Activated T-cell treated with anti-CD3 and anti-CD28 coated beads, Interleukin-2, amount 50 U/mL, for 72 hours (primary cell): ENCODE results near the gene TBC1D10A. TPM values are rescaled to one million over a fixed set of nuclear protein-coding genes. Genes with fewer than 3 reads are reported as not detected.

ENCODE experiments used
- ATAC-seq, 2 donors: fragments of 150-1000 bp; cut with Tn5 transposase; replicated peaks in 1 of 2; 2 replicates each; pipeline ENCODE4 v1.10.0; 2021; ENCODE audit warnings: moderate library complexity in 2 of 2, mild to moderate bottlenecking in 1 of 2
- DNase-seq, 2 donors: peaks; one replicate each; pipeline ENCODE4 v3.0.0; 2021 to 2022; ENCODE audit warnings: mixed read lengths in 1 of 2
- H3K27ac Mint-ChIP-seq: one replicate; pipeline ENCODE4 v1.8.0; 2022; ENCODE audit warnings: mild to moderate bottlenecking, moderate library complexity, mixed read lengths
- H3K27me3 Mint-ChIP-seq: one replicate; pipeline ENCODE4 v1.8.0; 2022; ENCODE audit warnings: low read depth, mixed read lengths
- H3K36me3 Mint-ChIP-seq, 2 donors: one replicate each; pipeline ENCODE4 v1.8.0; 2022; ENCODE audit warnings: mixed read lengths in 2 of 2, mild to moderate bottlenecking in 1 of 2; ENCODE audit not compliant: insufficient read depth in 2 of 2
- H3K4me1 Mint-ChIP-seq: one replicate; pipeline ENCODE4 v1.8.0; 2022; ENCODE audit warnings: low read depth, mixed read lengths
- H3K4me3 Mint-ChIP-seq, 2 donors: one replicate each; pipeline ENCODE4 v1.8.0; 2022; ENCODE audit warnings: mild to moderate bottlenecking in 2 of 2, mixed read lengths in 2 of 2, moderate library complexity in 2 of 2
- H3K9me3 Mint-ChIP-seq, 2 donors: one replicate each; pipeline ENCODE4 v1.8.0; 2022; ENCODE audit warnings: mixed read lengths in 2 of 2
- total RNA-seq, 2 donors: library from RNA; stranded (reverse); gene quantifications; one replicate each; pipeline ENCODE4 v1.2.3, GENCODE V29; 2022

TBC1D10A gene
- total RNA-seq, 2 donors from 2014 or later, result 25.6 to 30.0 TPM

GRCh38 chr22:30244641-30245040, 82.1 kb downstream of the TBC1D10A start:
- peaks cover 5 to 6% of the 10 kb centered on the region in 2 donors for H3K36me3 Mint-ChIP-seq
- H3K4me1 Mint-ChIP-seq, result peaks cover 60% of the 10 kb centered on the region
- H3K27me3 Mint-ChIP-seq, result no peaks in the 10 kb centered on the region
- DNase-seq (no peak), ATAC-seq (no peak)
- no peaks in the 10 kb centered on the region for H3K9me3 Mint-ChIP-seq
- H3K4me3 Mint-ChIP-seq, result peak overlapping the region; percentile 94 to 99
- peak overlapping the region; percentile 86 for H3K27ac Mint-ChIP-seq

- Mint-ChIP-seq H3K36me3 (peaks cover 5 to 6% of the 10 kb centered on the region in 2 donors), H3K27me3 (no peaks in the 10 kb centered on the region), H3K9me3 (no peaks in the 10 kb centered on the region), H3K4me1 (peaks cover 59% of the 10 kb centered on the region), H3K27ac (peak overlapping the region; percentile 86), H3K4me3 (peak overlapping the region; percentile 94 to 99)
- ATAC-seq (no peak), DNase-seq (no peak)
Observed at GRCh38 chr22:30244066-30244465, 82.7 kb downstream of the TBC1D10A start.

- H3K4me1 Mint-ChIP-seq, result peaks cover 56% of the 10 kb centered on the region
Observed at GRCh38 chr22:30243661-30244060, 83.1 kb downstream of the TBC1D10A start.

More at GRCh38 chr22:30243661-30244060, 83.1 kb downstream of the TBC1D10A start:
- no peak for ATAC-seq
- Mint-ChIP-seq H3K27ac (no peak overlapping the region), H3K27me3 (no peaks in the 10 kb centered on the region), H3K36me3 (peaks cover 5 to 6% of the 10 kb centered on the region in 2 donors), H3K4me3 (peak overlapping the region; percentile 94 to 99), H3K9me3 (no peaks in the 10 kb centered on the region)
- DNase-seq, result no peak

Other genes starting within 250 kb of the TBC1D10A start
- under 1 TPM; 0.12 TPM for gene HORMAD2, start 246.5 kb downstream of the TBC1D10A start, total RNA-seq
- gene LIF, start 80.2 kb downstream of the TBC1D10A start, total RNA-seq, result 10 to 100 TPM; 67.9 to 71.3 TPM
- 10 to 100 TPM; 20.9 to 21.9 TPM for gene OSM, start 60.1 kb downstream of the TBC1D10A start, total RNA-seq
- 1 to 10 TPM; 6.2 to 7.4 TPM for gene CASTOR1, start 37.4 kb downstream of the TBC1D10A start, total RNA-seq
- 100 to 1,000 TPM; 298 to 325 TPM for gene SF3A1, start 30.0 kb upstream of the TBC1D10A start, total RNA-seq
- 1 to 10 TPM; 3.2 to 3.7 TPM for gene CCDC157, start 30.1 kb upstream of the TBC1D10A start, total RNA-seq
- 10 to 100 TPM in 1 of 2 donors, 1 to 10 TPM in 1; 8.4 to 12.4 TPM for gene RNF215, start 60.5 kb upstream of the TBC1D10A start, total RNA-seq
- gene SEC14L2, start 70.1 kb upstream of the TBC1D10A start, total RNA-seq, result 10 to 100 TPM; 15.3 to 19.0 TPM
- 10 to 100 TPM; 50.6 to 61.1 TPM for gene MTFP1, start 98.8 kb upstream of the TBC1D10A start, total RNA-seq
- not detected for gene SEC14L3, start 145.1 kb upstream of the TBC1D10A start, total RNA-seq
- not detected for gene SEC14L4, start 178.8 kb upstream of the TBC1D10A start, total RNA-seq
- gene SEC14L6, start 219.8 kb upstream of the TBC1D10A start, total RNA-seq, result not detected
- 1 to 10 TPM; 1.1 to 1.7 TPM for gene GAL3ST1, start 247.7 kb upstream of the TBC1D10A start, total RNA-seq